ENCODE measurements around the gene YY1.
"Not testable (repeated sequence)": the region's sequence is repeated elsewhere in the genome, so short reads cannot be mapped to it uniquely, and the experiment has no call there.

YY1 gene

GRCh38 chr14:100204835-100205167 lies 34.1 kb upstream of the YY1 start:
- in situ Hi-C loops (cut with MboI; ENCODE audit: low sequenced_read_pairs); H3K9me3 ChIP-seq; H3K27me3 ChIP-seq (ENCODE audit: low read depth); DNase-seq (ENCODE audit: low spot score in 2 of 2); H3K36me3 ChIP-seq (replicated peaks); H3K4me3 ChIP-seq; H3K4me1 ChIP-seq: not testable (repeated sequence)

GRCh38 chr14:100207588-100207987 lies 31.4 kb upstream of the YY1 start:
- H3K9me3 ChIP-seq; DNase-seq (ENCODE audit: low spot score in 2 of 2); H3K4me3 ChIP-seq; H3K27me3 ChIP-seq (ENCODE audit: low read depth); in situ Hi-C loops (cut with MboI; ENCODE audit: low sequenced_read_pairs); H3K4me1 ChIP-seq; H3K36me3 ChIP-seq (replicated peaks): not testable (repeated sequence)

GRCh38 chr14:100208136-100208535 lies 30.8 kb upstream of the YY1 start:
- H3K9me3 ChIP-seq; in situ Hi-C loops (cut with MboI; ENCODE audit: low sequenced_read_pairs); H3K36me3 ChIP-seq (replicated peaks); H3K4me1 ChIP-seq; DNase-seq (ENCODE audit: low spot score in 2 of 2); H3K4me3 ChIP-seq; H3K27me3 ChIP-seq (ENCODE audit: low read depth): not testable (repeated sequence)

- no peaks in the 10 kb centered on the region for H3K36me3 ChIP-seq (replicated peaks)
- no peak for DNase-seq (ENCODE audit: low spot score in 2 of 2)
- in situ Hi-C loops (cut with MboI; ENCODE audit: low sequenced_read_pairs) = no loop called here
Measured at GRCh38 chr14:100211366-100211765, 27.6 kb upstream of the YY1 start.

GRCh38 chr14:100211893-100212292 lies 27.1 kb upstream of the YY1 start:
- Histone ChIP-seq H3K36me3 (replicated peaks) (no peaks in the 10 kb centered on the region), H3K4me1 (peaks cover 14% of the 10 kb centered on the region), H3K27me3 (ENCODE audit: low read depth) (no peaks in the 10 kb centered on the region), H3K9me3 (no peaks in the 10 kb centered on the region), H3K4me3 (no peak overlapping the region)
- no peak for DNase-seq (ENCODE audit: low spot score in 2 of 2)
- in situ Hi-C loops (cut with MboI; ENCODE audit: low sequenced_read_pairs) = no loop called here

More at GRCh38 chr14:100211366-100211765, 27.6 kb upstream of the YY1 start:
- Histone ChIP-seq H3K4me1 (peaks cover 14% of the 10 kb centered on the region), H3K4me3 (no peak overlapping the region), H3K9me3 (no peaks in the 10 kb centered on the region), H3K27me3 (ENCODE audit: low read depth) (no peaks in the 10 kb centered on the region)

GRCh38 chr14:100212476-100213333 lies 26.2 kb upstream of the YY1 start:
- Histone ChIP-seq H3K4me3 (no peak overlapping the region), H3K36me3 (replicated peaks) (no peaks in the 10 kb centered on the region), H3K27me3 (ENCODE audit: low read depth) (no peaks in the 10 kb centered on the region), H3K4me1 (peaks cover 14% of the 10 kb centered on the region), H3K9me3 (no peaks in the 10 kb centered on the region)
- in situ Hi-C loops (cut with MboI; ENCODE audit: low sequenced_read_pairs) = no loop called here
- DNase-seq (ENCODE audit: low spot score in 2 of 2) = no peak

GRCh38 chr14:100213587-100213955 lies 25.4 kb upstream of the YY1 start:
- H3K9me3 ChIP-seq = no peaks in the 10 kb centered on the region
- H3K4me3 ChIP-seq = peak overlapping the region; percentile 86
- DNase-seq (ENCODE audit: low spot score in 2 of 2) = no peak

GRCh38 chr14:100213956-100214769 lies 24.8 kb upstream of the YY1 start:
- peak; percentile 84 to 97 for DNase-seq (ENCODE audit: low spot score in 2 of 2)
- in situ Hi-C loops (cut with MboI; ENCODE audit: low sequenced_read_pairs) = no loop called here
- Histone ChIP-seq H3K9me3 (no peaks in the 10 kb centered on the region), H3K4me3 (peak overlapping the region; percentile 86), H3K27me3 (ENCODE audit: low read depth) (no peaks in the 10 kb centered on the region), H3K4me1 (peaks cover 14% of the 10 kb centered on the region), H3K36me3 (replicated peaks) (no peaks in the 10 kb centered on the region)

More at GRCh38 chr14:100213587-100213955, 25.4 kb upstream of the YY1 start:
- peaks cover 14% of the 10 kb centered on the region for H3K4me1 ChIP-seq
- H3K36me3 ChIP-seq (replicated peaks) = no peaks in the 10 kb centered on the region
- in situ Hi-C loops (cut with MboI; ENCODE audit: low sequenced_read_pairs) = no loop called here
- no peaks in the 10 kb centered on the region for H3K27me3 ChIP-seq (ENCODE audit: low read depth)

GRCh38 chr14:100214770-100215083 lies 24.2 kb upstream of the YY1 start:
- H3K36me3 ChIP-seq (replicated peaks) = no peaks in the 10 kb centered on the region
- DNase-seq (ENCODE audit: low spot score in 2 of 2) = no peak
- 0 out of 2 replicates have a peak overlapping the region, but pooled peaks have one; percentile 3 for H3K4me3 ChIP-seq
- no peaks in the 10 kb centered on the region for H3K27me3 ChIP-seq (ENCODE audit: low read depth)
- in situ Hi-C loops (cut with MboI; ENCODE audit: low sequenced_read_pairs) = no loop called here
- no peaks in the 10 kb centered on the region for H3K9me3 ChIP-seq
- peaks cover 14% of the 10 kb centered on the region for H3K4me1 ChIP-seq

GRCh38 chr14:100215330-100215885 lies 23.5 kb upstream of the YY1 start:
- Histone ChIP-seq H3K27me3 (ENCODE audit: low read depth) (no peaks in the 10 kb centered on the region), H3K4me1 (peaks cover 14% of the 10 kb centered on the region), H3K36me3 (replicated peaks) (no peaks in the 10 kb centered on the region), H3K4me3 (no peak overlapping the region), H3K9me3 (no peaks in the 10 kb centered on the region)
- DNase-seq (ENCODE audit: low spot score in 2 of 2) = no peak
- in situ Hi-C loops (cut with MboI; ENCODE audit: low sequenced_read_pairs) = no loop called here

- Histone ChIP-seq H3K4me1 (peaks cover 37% of the 10 kb centered on the region), H3K36me3 (replicated peaks) (no peaks in the 10 kb centered on the region), H3K9me3 (no peaks in the 10 kb centered on the region), H3K4me3 (no peak overlapping the region), H3K27me3 (ENCODE audit: low read depth) (no peaks in the 10 kb centered on the region)
- no peak for DNase-seq (ENCODE audit: low spot score in 2 of 2)
- in situ Hi-C loops (cut with MboI; ENCODE audit: low sequenced_read_pairs) = no loop called here
Measured at GRCh38 chr14:100219126-100219785, 19.7 kb upstream of the YY1 start.

- in situ Hi-C loops (cut with MboI; ENCODE audit: low sequenced_read_pairs) = no loop called here
- peak overlapping the region; percentile 28 for H3K4me3 ChIP-seq
- peak; percentile 84 for DNase-seq (ENCODE audit: low spot score in 2 of 2)
- no peaks in the 10 kb centered on the region for H3K9me3 ChIP-seq
- H3K4me1 ChIP-seq = peaks cover 36% of the 10 kb centered on the region
- H3K36me3 ChIP-seq (replicated peaks) = no peaks in the 10 kb centered on the region
- H3K27me3 ChIP-seq (ENCODE audit: low read depth) = no peaks in the 10 kb centered on the region
Measured at GRCh38 chr14:100221533-100222223, 17.3 kb upstream of the YY1 start.
